Rectal smooth muscle tissue (tissue), 1 donor: ENCODE measurements around the gene PM20D2.
"Not testable (repeated sequence)": the region's sequence is repeated elsewhere in the genome, so short reads cannot be mapped to it uniquely, and the experiment has no call there.

Experiments
- H3K27ac ChIP-seq: one replicate; pipeline ENCODE4 v1.7.0; 2013; ENCODE audit warnings: low read depth, low read length, inconsistent platforms
- H3K27me3 ChIP-seq: one replicate; pipeline ENCODE4 v1.7.0; 2013; ENCODE audit warnings: low read length; ENCODE audit not compliant: control insufficient read depth, insufficient read depth
- H3K36me3 ChIP-seq: one replicate; pipeline ENCODE4 v1.7.0; 2013; ENCODE audit warnings: low read length; ENCODE audit not compliant: control insufficient read depth, insufficient read depth
- H3K4me1 ChIP-seq: one replicate; pipeline ENCODE4 v1.7.0; 2013; ENCODE audit warnings: low read length; ENCODE audit not compliant: control insufficient read depth, insufficient read depth
- H3K4me3 ChIP-seq: one replicate; pipeline ENCODE4 v1.7.0; 2013; ENCODE audit warnings: low read length
- H3K9ac ChIP-seq: one replicate; pipeline ENCODE4 v1.7.0; 2013; ENCODE audit warnings: low read length

Gene PM20D2, protein sequence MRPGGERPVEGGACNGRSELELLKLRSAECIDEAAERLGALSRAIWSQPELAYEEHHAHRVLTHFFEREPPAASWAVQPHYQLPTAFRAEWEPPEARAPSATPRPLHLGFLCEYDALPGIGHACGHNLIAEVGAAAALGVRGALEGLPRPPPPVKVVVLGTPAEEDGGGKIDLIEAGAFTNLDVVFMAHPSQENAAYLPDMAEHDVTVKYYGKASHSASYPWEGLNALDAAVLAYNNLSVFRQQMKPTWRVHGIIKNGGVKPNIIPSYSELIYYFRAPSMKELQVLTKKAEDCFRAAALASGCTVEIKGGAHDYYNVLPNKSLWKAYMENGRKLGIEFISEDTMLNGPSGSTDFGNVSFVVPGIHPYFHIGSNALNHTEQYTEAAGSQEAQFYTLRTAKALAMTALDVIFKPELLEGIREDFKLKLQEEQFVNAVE

GRCh38 chr6:89145956-89146717, at the start of gene PM20D2:
TSS of gene PM20D2 (plus strand) at chr6:89146055. CDS start at chr6:89146145, 90 bp downstream.
- peak within 1 kb of the TSS; percentile 2 for H3K9ac ChIP-seq
- H3K4me3 ChIP-seq: peak within 1 kb of the TSS; percentile 58
- peaks cover 7% of the 10 kb centered on the region for H3K4me1 ChIP-seq
- peak within 1 kb of the TSS; percentile 95 for H3K27ac ChIP-seq
- H3K27me3 ChIP-seq: no peaks in the 10 kb centered on the region
- H3K36me3 ChIP-seq: peaks cover 2% of the 10 kb centered on the region

- Histone ChIP-seq H3K36me3 (no peaks in the 10 kb centered on the region), H3K4me1 (no peaks in the 10 kb centered on the region), H3K27ac (no peak overlapping the region), H3K4me3 (no peak overlapping the region), H3K9ac (no peak overlapping the region), H3K27me3 (no peaks in the 10 kb centered on the region)
Observed at GRCh38 chr6:89098461-89098860, 47.4 kb upstream of the PM20D2 start.

DNA sequence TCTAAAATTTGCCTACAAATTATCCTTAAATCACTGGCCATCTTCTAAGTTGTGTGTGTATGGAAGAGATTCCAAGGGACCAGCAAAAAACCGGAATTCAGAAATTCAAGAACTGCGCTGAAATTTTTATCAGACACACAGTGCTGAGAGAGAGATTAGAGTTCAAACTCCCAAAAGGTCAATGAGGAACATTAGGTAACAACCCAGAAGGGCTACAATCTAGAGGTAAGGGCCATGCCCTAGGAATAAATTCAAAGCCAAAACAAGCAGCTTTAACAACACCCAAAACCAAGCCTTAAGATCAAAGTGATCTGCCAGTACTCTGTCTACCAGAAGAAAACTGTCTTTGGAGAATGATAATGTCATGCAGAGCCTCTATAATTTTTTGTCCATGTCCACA, 45.7 kb upstream of the PM20D2 start:
- H3K4me3 ChIP-seq: no peak overlapping the region
- H3K4me1 ChIP-seq: no peaks in the 10 kb centered on the region
- no peaks in the 10 kb centered on the region for H3K27me3 ChIP-seq
- no peak overlapping the region for H3K9ac ChIP-seq
- no peak overlapping the region for H3K27ac ChIP-seq
- no peaks in the 10 kb centered on the region for H3K36me3 ChIP-seq

- no peaks in the 10 kb centered on the region for H3K4me1 ChIP-seq
- no peak overlapping the region for H3K4me3 ChIP-seq
- H3K27me3 ChIP-seq: no peaks in the 10 kb centered on the region
- H3K27ac ChIP-seq: no peak overlapping the region
- H3K36me3 ChIP-seq: no peaks in the 10 kb centered on the region
- H3K9ac ChIP-seq: no peak overlapping the region
Observed at GRCh38 chr6:89110284-89110683, 35.6 kb upstream of the PM20D2 start.

DNA sequence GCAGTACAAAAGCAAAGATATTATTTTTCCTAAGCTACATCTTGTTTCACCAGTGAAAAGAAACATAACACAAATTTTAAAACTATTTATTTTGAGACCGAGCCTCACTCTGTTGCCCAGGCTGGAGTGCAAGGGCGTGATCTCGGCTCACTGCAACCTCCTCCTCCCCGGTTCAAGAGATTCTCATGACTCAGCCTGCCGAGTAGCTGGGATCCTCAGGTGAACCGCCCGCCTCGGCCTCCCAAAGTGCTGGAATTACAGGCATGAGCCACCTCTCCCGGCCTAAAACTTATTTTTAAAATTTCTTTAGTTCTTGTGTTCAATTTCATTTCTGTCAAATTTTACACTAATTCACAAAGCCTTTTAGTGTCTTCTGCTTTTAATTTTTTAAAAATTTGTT, 33.9 kb upstream of the PM20D2 start:
- no peaks in the 10 kb centered on the region for H3K27me3 ChIP-seq
- H3K27ac ChIP-seq: no peak overlapping the region
- H3K9ac ChIP-seq: no peak overlapping the region
- H3K4me1 ChIP-seq: peaks cover under 1% of the 10 kb centered on the region
- no peaks in the 10 kb centered on the region for H3K36me3 ChIP-seq
- no peak overlapping the region for H3K4me3 ChIP-seq

DNA sequence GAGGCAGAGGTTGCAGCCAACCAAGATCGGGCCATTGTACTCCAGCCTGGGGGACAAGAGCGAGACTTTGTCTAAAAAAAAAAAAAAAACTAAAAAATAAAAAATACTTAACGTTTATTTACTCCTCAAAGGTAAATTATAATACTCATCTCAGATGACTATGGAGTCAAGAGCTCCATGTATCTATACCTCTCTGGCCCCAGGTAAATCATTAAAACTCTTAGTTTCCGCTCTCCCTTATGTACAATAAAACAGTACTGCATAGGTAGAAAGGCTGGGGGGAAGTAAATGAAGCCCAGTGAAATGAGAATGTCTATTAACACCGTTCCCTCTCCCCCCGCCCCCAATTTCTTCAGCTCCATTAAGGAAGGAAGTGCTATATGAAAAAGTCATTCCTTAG, 29.2 kb upstream of the PM20D2 start:
- Histone ChIP-seq H3K4me1 (peaks cover 3% of the 10 kb centered on the region), H3K9ac (no peak overlapping the region), H3K36me3 (no peaks in the 10 kb centered on the region), H3K27ac (no peak overlapping the region), H3K4me3 (peak overlapping the region; percentile 72), H3K27me3 (no peaks in the 10 kb centered on the region)

DNA sequence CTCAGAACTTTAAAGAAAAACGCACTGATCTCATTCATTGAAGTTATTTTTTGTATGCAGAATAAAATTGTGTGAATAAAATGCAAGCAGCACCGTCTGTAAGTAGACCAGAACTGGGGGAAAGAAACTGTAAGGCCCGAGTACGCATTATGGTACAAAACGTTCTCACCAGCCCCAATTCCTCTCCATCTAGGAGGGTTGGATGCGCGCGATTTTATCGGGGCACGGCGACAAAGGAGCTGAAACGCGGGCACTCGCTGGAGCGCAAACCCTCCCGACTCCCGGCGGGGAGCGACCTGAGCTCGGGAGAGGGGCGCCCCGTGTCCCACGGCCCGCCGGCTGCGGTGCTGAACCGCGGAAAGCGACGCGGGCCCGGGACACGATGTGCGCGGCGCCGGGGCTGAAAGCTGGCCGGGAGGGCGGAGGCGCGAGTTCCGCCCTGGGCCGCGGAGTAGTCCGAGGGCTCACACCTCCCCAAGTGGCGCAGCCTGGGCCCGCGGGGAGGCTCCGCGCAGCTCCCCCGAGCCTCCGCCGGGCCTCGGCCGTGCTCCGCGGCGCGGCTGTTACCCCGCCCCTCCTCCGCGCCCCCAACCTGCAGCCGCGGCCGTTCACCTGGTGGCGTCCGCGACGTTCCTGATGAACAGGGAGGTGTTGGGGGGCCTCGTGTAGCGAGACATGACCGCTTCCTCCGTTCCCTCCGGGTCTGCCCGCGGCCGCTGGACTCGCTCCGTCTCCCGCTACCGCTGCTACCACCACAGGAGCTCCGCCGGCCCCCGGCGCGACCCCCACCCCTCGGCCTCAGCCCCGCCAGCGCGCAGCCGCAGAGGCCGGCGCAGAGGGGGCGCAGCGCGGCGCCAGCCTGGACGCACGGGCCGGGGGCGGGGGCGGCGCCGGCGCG, 28.4 kb upstream of the PM20D2 start, which contains the start of gene SRSF12:
Gene SRSF12 (minus strand): TSS at position 861 of the 898 bp plus-strand sequence. CDS start 184 bp downstream, at position 677.
- Histone ChIP-seq H3K9ac (peak within 1 kb of the TSS; percentile 56), H3K4me3 (peak within 1 kb of the TSS; percentile 72), H3K27ac (peak within 1 kb of the TSS; percentile 32), H3K4me1 (peaks cover 3% of the 10 kb centered on the region), H3K36me3 (no peaks in the 10 kb centered on the region), H3K27me3 (no peaks in the 10 kb centered on the region)

DNA sequence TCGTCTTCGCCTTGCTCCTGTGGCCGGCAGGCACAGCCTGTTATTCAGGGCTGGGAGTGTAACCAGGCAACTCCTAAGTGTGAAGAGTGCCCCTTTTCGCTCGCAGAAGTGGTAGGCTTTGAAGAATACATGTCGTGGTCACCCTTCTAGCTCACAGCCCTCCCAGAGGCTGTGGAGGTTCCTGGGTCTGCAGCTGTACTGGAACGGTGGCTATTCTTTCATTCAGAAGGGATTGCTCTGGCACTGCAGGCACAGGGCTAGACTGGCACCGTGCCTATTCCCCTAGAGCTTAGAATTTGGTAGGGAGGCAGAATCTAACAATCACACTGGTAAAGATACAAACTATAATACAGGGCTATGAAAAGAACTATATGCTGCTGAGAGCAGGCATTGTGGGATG, 26.9 kb upstream of the PM20D2 start:
- no peak overlapping the region for H3K4me3 ChIP-seq
- H3K4me1 ChIP-seq: peaks cover 3% of the 10 kb centered on the region
- H3K27me3 ChIP-seq: no peaks in the 10 kb centered on the region
- no peak overlapping the region for H3K9ac ChIP-seq
- no peak overlapping the region for H3K27ac ChIP-seq
- no peaks in the 10 kb centered on the region for H3K36me3 ChIP-seq

GRCh38 chr6:89120371-89120770, 25.5 kb upstream of the PM20D2 start:
- Histone ChIP-seq H3K4me1 (peaks cover 3% of the 10 kb centered on the region), H3K4me3 (no peak overlapping the region), H3K36me3 (no peaks in the 10 kb centered on the region), H3K9ac (no peak overlapping the region), H3K27me3 (no peaks in the 10 kb centered on the region), H3K27ac (no peak overlapping the region)

DNA sequence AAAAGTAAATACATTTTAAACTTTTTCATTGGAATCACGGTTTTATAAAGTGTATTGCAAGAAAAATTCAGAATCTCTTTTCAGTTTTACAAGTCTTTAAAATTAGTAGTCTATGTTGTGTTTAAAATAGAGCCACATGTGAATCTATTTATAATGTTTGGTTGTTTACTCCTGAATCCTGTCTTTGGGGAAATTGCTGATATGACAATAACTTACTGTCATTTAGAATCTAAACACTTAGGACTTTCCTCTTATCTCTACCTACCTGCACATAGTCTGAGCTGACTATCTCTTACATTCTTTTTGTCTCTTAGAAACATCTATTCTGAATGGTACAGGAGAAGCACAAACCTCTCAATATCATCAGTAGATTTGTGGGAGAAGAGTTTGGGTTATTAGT, 23.9 kb upstream of the PM20D2 start:
- H3K27ac ChIP-seq: no peak overlapping the region
- H3K9ac ChIP-seq: no peak overlapping the region
- H3K27me3 ChIP-seq: no peaks in the 10 kb centered on the region
- H3K4me3 ChIP-seq: no peak overlapping the region
- no peaks in the 10 kb centered on the region for H3K36me3 ChIP-seq
- H3K4me1 ChIP-seq: peaks cover 2% of the 10 kb centered on the region

GRCh38 chr6:89122625-89123024, 23.2 kb upstream of the PM20D2 start:
- no peaks in the 10 kb centered on the region for H3K36me3 ChIP-seq
- H3K4me1 ChIP-seq: no peaks in the 10 kb centered on the region
- H3K9ac ChIP-seq: no peak overlapping the region
- no peak overlapping the region for H3K4me3 ChIP-seq
- no peak overlapping the region for H3K27ac ChIP-seq
- no peaks in the 10 kb centered on the region for H3K27me3 ChIP-seq

- H3K9ac ChIP-seq, H3K36me3 ChIP-seq, H3K27me3 ChIP-seq, H3K4me3 ChIP-seq, H3K27ac ChIP-seq, H3K4me1 ChIP-seq: not testable (repeated sequence)
Observed at GRCh38 chr6:89128256-89128671, 17.6 kb upstream of the PM20D2 start.
